ENCODE results near the gene DIAPH2.
A peak's percentile ranks its signal among the peaks of the same experiment; 100 is the strongest.

The DIAPH2 gene

DNA sequence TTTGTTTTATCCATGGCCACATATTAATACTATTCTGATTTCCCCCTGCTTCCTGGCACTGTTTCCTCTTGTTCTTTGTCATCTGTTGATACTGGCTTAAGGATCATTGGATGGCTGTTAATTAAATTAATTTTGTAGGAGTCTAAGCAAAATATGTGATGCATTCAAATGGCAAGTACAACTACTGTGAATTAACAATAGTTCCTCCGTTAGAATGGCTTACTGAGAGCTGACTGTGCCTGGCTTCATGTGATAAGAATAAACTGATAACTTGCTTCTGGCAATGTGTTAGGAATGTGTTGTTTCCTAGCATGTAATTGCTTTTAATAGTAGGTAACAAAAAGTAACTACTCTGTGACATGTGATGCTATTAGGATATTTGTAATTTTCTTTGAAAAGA lies 297.5 kb downstream of the DIAPH2 start:
- no peak for DNase-seq

DNA sequence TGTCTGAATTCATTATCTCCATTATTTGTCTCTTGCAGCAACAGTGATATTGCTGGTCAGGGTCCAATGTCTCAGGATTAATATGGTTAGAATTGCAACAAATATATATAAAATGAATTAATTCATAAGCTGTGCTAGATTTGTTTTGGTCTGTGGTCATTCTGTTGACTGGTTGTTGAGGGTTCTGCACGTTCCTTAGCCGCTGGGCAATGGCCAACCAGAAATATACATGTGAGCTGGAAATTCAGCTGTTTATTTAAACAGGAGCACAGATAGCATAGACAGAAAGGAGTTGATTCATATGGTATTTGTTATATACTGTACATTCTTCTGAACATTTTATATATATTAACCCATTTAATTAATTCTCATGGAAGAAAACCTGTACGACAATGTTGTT lies 299.9 kb downstream of the DIAPH2 start:
- no peak for DNase-seq

DNA sequence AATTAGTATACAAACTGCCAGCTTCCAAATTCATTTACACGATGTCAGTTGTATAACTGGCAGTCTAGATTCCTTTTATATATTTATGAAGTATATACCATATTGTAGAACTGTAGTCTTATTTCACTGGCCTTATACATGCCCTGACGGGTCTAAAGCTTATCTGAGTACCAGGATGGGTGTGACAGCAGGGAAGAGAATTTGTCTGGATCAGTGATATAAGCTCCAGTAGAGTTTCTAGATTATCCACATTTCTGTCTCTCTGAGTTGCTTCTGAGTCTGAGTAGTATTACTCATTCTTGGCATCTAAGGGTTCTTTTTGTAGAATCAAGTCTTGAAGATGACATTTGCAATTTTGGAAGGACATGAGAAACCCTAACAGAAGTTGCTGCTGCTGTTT lies 300.4 kb downstream of the DIAPH2 start:
- no peak for DNase-seq

DNA sequence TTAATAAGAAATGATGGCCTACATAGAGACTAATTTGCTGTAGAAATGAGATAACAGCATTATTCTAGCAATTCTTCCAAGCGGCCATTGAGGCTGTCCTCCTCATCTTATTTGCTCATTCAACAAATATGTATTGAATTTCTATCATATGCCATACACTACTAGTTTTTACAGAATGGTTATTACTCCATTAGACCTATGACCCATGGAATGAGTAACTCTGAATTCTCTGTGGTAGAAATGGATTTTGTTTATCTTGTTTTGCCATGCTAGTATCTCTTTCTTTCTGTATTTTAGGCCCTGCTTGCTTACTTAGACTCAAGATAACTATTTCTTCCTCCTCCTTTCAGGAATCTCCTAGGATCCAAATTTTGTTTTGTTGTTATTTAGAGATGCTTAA lies 302.6 kb downstream of the DIAPH2 start:
- DNase-seq: no peak

DNA sequence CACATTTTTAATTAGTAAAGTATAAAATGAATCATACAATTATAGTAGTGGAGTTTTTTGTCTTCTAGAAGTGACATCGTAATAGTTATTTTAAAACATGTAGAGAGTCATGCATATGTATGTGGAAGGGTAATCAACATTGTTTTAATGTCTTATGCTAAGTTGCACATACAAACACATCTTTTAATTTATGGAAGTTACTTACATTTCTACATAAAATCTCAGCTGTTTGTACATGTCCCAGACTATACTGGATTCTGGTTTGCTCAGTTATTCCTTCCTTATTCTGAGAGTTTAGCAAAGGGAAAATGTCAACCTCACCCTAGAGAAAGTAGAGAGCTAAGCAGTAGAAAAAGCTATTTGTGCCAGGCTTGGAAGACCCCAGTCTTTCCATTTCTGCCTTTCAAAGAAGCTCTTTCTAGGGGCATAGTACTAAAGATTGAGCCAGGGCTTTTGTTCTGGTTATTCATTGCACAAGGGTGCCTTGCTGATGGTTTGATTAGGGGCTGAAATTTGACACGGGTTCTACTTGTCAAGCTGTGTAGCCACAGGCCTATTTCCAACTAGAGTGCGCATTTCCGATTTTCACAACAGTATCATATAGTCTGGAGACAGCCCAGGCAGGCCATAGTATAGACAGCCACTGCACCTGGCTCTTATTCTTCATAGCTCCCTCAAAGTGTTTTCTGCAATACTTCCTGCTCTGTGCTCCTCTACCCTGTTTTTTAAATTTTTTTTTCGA lies 305.4 kb downstream of the DIAPH2 start:
- DNase-seq: no peak

DNA sequence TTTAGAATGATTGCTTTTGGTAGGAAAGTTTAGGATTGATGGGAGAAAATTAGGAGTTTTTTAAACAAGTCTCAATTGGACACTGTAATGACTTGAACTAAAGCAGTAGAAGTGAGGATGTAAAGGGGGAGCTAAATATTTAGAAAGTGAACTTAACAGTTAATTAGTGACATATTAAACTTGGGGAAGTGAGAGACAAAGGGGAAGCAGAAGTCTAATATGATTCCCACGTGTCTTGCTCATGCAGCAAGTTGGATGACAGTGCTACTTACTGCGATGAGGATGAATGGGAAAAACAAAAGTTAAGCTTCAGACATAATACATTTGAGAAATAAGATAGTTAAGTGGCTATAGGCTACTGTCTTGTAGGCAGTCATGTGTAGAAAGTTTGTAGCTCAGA lies 309.5 kb downstream of the DIAPH2 start:
- DNase-seq: no peak

DNA sequence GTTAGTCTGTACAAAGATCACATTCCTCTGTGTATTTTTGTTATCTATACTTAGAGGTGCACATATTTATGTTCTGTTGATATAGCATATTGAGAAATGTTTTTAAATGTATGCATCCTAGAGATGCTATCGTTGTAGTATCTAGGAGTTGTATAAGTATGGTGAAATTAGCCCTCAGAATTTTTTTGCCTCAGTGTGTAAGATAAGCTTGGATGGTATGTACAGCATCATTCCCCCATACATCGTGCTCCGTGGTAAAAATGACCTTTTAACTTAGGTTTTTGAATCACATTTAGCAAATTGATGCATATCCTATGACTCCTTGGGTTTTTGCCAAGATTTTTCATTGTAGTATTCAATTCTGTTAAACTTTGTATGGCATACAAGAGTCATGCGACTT lies 312.6 kb downstream of the DIAPH2 start:
- no peak for DNase-seq

DNA sequence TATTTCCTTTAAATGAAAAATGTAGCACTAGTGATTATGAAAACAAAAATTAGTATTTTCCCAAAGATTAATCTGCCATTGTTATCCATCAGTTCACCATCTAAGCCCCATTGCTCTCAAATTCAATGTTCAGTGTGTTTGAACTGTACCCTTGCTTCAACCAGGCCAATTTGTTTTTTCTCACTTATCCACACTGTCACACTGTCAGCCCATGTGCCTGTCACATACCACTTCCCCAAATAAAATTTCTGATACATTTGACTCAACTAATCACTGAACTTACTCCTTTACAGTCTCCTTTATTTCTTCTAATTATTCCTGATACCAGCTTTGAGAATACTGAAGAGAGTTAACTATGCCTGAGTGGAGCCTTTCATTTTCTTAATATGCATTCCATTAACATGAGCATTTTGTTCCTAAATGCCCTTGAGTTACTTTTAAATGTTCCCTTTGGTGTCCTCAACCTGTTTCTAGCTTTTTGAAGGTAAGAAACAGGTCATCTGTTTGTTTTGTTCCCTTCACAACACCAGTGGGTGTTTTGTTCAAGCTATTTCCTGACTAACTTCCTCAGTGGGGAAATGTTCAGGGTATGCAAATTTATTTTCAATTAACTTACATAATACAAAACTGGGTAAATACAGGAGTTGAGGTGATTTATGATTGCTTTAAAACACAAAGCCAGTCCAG lies 316.2 kb downstream of the DIAPH2 start:
- DNase-seq: no peak

DNA sequence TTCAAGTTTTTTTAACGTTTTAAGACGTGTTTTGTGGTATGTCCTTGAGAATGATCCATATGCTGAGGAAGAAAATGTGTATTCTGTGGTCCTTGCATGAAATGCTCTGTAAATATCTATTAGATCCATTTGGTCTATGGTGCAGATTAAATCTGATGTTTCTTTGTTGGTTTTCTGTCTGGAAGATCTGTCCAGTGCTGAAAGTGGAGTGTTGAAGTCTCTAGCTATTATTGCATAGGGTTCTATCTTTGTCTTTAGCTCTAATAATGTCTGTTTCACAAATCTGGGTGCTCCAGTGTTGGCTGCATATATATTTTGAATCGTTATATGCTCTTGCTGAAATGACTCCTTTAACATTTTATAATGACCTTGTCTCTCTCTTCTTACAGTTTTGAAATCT lies 321.5 kb downstream of the DIAPH2 start:
- no peak for DNase-seq

DNA sequence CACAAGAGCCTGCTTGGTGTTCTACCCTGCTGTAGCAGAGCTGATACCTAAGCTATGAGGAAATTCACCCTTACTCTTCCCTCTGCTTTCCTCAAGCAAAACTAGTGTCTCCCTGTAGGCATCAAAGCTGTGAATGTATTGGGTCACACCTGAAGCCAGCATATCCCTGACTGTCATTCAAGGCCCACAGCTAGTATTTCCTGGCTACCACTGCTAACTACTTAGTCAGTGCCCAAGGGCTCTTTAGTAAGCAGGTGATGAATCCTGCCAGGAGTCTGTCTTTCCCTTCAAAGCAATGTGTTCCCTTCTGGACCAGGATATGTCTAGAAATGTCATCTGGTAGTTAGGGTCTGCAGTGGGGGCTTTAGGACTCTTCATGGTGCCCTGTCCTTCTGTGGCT lies 324.7 kb downstream of the DIAPH2 start:
- no peak for DNase-seq

DNA sequence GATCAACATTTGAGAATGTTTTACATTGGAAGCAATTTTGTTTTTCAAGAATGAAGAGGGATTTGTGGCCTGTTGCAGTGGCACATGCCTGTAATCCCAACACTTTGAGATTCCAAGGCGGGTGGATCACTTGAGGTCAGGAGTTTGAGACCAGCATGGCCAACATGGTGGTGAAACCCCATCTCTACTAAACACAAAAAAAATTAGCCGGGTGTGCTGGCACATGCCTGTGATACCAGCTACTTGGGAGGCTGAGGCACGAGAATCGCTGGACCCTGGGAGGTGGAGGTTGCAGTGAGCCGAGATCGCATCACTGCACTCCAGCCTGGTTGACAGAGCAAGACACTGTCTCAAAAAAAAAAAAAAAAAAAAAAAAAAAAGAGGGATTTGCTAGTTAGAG lies 326.9 kb downstream of the DIAPH2 start:
- no peak for DNase-seq

DNA sequence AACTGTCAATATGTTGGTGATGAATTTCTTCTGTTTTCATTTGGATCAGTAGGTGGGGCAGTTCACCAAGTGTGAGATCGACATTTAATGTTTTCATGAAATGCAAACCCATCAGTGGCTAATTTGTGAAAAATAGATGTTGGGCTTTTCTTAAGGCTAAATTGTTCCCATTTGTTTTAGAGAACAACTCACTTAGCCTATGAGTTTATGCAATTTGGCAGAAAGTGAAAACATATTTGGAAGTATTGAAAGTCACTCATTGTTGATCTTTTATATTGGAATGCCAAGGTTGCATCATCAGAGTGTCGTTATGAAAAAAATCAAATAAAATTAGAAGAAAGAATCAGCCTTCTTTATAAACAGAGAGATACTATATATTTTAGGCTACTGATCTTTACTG lies 331.5 kb downstream of the DIAPH2 start:
- DNase-seq: no peak

DNA sequence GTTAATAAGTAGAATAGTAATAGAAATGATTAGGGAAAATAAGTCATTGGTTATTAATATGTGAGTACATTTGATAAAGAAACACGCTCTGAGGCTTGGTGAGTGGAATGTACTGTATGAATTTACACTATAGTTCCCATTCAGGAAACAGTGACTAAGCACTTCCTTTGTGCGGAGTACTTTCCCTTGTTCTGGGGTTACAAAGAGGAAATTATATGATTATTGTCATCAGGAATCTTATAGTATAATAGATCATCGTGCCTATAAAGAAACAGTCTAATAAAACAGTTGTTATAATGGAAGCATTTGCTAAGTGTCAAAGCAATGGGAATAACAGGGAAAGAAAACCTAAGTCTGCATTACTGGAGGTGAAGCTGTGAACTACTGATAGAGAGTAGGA lies 337.0 kb downstream of the DIAPH2 start:
- DNase-seq: no peak

DNA sequence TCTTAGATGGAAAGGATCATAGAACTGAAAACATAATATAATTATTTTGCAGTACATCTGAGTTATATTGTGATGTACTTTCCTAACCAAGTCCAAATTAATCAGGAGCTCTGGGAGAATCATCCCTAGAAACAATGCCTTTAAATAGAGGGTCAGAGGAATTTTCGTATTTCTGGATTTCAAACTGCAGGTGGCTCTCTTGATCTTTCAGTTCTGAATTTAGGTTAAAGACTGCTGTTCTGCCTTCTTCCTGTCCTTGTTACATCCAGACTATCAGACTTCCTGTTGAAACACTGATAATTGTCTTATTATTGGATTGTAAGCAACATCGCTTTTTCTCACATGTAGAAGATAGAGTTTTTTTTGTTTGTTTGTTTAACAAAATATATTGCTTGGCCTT lies 341.8 kb downstream of the DIAPH2 start:
- DNase-seq: no peak

DNA sequence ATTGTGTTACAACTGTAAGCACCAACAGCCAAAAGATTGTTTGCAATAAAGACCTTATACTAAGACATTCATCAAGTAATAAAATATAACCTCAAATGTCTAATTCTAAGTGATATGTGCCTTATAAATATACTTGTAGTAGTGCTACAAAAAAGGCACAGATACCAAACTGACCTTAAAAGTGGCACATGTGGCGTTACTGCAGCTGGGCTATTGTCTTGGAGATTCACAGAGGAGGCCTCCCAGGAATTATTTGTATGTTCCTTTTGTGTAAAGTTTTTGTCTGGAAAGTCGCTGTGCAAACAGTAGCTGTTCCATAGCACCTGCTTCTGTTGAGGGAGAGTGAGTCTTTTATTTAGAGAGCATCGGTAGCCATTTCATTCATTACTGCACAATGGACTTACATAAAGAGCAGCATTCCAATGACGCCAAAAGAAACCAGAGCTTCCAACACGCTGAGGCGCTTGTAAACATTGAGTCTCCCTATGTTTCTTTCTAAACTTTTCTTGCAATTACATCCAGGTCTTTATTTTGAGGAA lies 342.8 kb downstream of the DIAPH2 start:
- DNase-seq: no peak

DNA sequence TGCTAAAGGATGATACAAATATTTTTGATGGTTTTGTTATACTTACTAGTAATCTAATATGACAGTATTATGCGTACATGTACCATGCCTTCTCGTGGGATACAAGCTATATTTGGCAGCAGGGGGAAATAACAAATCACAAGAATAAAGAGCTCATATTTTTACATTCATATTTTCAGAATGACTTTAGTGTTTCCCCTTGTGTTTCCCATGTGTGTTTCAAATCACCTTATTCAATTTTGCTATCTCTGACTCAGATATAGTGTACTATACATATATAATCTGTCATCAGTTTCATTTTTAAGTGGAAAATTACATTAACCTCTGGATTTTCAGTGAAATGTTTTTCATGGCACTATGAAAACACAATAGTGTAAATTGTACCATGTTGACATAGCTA lies 345.8 kb downstream of the DIAPH2 start:
- DNase-seq: no peak

DNA sequence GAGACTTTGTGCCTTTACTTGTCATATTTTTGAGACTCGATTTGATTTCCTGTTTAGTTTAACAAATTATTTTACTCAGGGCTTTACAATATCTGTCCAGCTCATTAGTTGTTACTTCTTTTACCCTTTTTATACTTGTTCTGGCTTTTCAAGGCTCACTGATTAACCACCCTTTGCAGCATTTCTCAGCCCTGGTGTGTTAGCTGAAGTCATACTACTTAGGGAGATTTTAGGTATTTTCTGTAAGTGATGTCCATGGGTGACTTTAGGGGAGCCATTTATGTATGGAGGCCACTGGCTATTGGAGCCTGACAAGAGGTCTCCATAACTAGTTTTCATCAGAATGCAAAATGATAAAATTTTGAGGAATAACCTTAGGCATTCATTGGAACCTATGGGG lies 346.3 kb downstream of the DIAPH2 start:
- no peak for DNase-seq

DNA sequence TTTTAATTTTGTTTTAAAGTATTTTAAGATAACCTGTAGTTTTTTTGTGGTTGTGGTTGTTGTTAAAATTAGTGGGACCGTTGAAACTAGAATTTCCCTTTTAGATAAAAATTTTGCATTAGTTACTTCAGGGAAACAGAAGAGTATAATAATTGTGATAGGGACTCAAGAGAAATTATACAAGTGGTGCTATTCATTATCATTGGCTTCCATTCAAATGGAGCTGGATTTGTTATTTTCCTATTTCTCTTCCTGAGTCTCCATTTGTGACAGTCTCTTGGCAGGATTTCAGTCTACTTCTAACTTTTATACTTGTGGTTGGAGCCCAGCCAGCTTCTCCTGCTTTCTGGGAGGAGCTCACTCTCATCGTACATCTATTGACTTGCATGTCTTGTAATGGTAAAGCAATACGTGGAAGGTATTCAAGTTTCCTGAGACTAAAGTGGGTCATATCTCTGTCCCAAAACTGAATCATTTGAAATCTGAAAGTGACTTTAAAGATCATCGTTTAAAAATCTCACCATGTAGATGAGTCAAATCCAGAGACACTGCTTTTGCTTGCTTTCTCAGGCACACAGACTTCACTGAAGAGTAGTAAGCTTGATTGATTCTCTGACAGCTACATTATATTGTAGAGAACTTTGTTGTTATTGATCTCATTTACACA lies 354.9 kb downstream of the DIAPH2 start:
- DNase-seq: peak; percentile 3

DNA sequence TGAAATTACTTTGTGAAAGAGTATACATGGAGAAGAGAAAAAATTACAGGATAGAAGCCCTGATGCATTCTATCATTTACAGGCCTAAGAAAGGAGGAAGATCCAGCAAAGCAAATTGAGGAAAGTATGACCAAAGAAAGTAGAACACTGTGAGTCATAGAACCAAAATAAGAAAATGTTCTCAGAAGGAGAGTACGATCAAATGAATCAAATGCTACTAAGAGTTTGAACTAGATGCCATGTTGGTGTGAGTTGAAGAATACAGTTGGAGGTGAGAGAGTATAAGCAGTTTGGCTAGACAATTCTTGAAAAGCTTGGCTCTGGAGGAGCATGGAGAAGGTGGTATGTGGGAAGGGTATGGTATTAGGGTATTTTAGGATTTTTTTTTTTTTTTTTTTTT lies 360.8 kb downstream of the DIAPH2 start:
- no peak for DNase-seq

DNA sequence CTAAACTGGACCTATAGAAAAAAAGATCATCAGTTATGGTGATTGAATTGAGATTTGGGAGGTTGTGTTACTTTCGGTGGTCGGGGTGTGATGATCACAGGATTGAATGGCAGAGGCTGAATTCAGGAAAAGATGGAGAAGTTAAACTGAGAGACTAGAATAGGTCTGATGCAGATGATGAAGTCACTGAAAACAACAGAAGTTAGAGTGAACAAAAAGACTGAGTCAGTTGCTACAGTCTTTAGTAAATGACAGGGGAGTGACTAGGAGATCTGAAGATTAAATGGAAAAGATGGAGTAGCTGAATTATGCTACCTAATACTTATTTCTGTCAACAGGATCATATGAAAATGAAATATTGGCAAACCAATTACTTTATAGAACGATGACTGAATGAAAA lies 362.2 kb downstream of the DIAPH2 start:
- no peak for DNase-seq

DNA sequence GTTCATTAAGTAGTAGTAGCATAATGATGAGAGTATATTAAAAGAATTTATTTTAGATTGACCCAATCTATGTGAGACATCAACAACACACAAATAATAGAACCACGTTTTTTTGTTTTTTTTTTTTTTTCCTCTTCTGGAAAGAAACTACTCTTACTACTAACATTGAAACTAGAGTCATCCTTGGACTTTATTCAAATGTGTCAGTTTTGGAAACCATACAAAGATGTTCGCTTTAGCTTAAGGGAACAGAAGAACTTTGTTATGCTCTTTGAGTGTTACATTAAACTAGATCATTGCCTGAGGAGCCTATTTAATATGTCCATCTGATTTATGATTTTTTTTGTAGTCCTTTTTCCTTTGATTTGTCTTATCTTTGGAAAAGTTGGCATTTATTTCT lies 365.8 kb downstream of the DIAPH2 start:
- no peak for DNase-seq

DNA sequence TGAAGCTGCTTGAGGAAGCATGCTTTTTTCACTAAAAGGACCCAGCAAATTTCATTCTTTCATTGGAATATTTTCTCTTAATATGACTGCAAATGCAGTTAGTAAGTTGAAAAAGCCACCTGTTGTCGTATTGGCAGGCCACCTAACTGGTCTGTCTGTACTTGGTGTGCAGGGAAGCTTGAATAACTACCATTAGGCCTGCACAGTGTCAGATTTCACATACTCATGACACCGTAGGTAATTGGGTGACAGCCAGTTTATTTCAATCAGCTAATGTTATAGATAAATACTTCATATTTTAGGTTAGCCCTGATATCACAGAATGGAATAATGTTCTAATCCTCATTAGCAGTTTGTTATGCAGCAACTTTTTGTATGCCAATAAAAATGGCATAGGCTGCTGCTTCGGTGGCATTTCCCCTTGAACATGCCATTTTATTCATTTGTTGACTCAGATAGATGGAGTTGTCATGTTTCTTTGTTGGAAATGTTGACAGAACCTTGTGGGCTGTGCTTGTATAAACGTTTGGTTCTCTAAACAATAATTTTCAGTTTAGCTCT lies 372.8 kb downstream of the DIAPH2 start:
- DNase-seq: no peak

DNA sequence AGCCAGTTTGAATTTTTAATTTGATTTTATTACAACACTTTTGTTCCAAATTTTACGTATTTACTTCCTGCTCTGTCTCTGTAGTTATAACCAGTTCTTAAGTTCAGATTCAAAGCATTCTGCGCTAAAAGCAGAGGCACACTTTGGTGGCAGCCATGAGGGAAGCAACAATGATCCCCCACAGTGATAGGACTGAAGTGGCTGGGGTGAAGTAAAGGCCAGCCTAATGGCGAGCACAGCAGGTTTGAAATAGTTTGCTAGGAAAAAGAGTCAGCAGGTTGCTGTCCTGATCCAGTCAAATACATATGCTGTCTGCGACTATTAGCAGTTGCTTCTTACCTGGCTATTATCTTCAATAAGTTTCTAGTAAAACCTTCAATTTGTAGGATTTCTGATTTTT lies 375.4 kb downstream of the DIAPH2 start:
- DNase-seq: no peak

DNA sequence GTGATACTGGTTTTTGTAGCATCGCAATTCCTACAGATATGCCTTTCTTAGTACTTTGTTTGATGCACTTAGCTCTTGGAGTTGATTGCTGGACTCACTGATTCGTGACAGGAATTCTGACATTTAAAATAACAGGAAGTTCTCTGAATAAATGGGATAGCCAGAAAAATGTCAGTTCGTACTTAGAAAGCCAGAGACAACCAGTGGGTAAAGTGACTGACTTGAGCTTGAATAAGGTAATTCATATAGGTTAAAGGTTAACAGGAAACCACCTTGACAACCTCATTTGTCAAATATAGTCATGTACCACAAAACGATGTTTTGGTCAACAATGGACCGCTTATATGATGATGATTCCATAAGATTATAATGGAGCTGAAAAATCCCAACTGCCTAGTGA lies 380.4 kb downstream of the DIAPH2 start:
- DNase-seq: no peak

Measured in activated CD4-positive, alpha-beta T cell treated with anti-CD3 and anti-CD28 coated beads for 48 hours (primary cell).